GM12872 (cell line): ENCODE measurements around the gene APOBEC3B.

Experiments
- CTCF ChIP-seq: IDR thresholded peaks from 3 replicates; pipeline ENCODE4 v1.5.1; 2011; ENCODE audit warnings: low read depth, mild to moderate bottlenecking, low read length, moderate library complexity; ENCODE audit not compliant: insufficient read depth

Gene APOBEC3B

DNA sequence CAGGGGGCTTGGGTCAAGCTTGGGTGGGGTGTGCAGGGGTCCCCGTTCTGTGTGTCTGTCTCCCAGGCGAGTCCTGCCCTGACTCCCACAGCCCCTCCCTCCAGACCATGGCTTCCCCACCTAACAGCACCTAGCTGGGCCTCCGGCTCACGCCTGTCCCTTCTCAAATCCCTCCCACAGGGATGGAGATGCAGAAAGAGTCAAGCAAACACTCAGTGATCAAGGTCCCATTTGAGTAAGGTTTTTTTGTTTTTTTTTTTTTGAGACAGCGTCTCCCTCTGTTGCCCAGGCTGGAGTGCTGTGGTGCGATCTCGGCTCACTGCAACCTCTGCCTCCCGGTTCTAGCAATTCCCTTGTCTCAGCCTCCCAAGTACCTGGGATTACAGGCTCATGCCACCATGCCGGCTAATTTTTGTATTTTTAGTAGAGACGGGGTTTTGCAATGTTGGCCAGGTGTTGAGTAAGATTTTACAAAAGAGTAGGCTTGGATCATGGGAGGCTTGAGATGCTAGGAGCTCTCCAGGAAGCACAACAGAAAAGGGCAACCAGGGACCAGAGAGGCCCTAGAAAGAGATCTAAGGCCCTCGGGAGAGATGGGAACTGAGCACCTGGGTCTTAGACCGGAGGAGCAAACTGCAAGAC lies 44.5 kb downstream of the APOBEC3B start:
- TF ChIP-seq CTCF, result no peak

DNA sequence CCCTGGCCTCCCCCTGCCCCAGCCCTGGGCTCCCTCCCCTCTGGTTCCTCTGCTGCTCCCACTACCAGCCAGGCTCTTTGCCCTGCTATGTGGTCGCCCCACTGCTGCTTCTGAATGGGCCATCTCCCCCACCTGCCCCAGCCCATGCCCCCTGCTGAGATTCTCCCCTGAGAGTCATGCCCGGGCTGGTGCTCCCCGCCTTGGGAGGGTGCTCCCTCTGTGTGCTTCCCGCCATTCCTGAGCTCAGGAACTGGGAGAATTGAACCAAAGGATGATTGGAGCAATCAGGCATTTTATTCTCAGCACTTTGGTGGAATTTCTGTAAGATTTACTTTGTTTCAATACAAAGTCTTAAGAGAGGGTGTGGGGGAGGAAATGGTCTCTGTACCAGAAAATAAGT lies 45.6 kb downstream of the APOBEC3B start:
- no peak for TF ChIP-seq CTCF

- no peak for TF ChIP-seq CTCF
Measured at GRCh38 chr22:39028281-39028680, 46.1 kb downstream of the APOBEC3B start.

DNA sequence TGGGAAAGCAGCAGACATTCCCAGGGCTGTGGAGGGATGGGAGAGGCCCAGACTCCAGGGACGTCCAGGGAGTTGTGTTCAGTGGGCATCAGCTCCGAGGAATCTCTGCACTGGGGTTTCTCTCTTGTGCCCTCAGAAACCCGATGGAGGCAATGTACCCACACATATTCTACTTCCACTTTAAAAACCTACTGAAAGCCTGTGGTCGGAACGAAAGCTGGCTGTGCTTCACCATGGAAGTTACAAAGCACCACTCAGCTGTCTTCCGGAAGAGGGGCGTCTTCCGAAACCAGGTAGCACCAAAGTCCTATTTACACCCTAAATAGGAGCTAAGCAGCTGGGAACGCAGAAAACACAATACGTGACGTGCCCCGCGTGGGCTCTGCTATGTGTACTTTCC lies 47.1 kb downstream of the APOBEC3B start:
- no peak for TF ChIP-seq CTCF

DNA sequence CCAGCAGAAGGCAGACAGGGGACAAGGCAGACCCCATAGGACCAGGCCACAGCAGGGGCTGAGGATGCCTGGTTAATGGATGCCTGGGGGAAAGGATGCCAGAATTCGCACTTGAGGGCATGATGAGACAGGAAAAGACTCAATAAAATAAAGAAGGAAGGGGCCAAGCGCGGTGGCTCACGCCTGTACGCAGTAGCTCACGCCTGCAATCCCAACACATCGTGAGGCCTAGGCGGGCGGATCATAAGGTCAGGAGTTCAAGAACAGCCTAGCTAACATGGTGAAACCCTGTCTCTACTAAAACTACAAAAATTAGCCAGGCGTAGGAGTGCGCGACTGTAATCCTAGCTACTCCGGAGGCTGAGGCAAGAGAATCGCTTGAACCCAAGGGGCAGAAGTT lies 48.6 kb downstream of the APOBEC3B start:
- TF ChIP-seq CTCF, result no peak

DNA sequence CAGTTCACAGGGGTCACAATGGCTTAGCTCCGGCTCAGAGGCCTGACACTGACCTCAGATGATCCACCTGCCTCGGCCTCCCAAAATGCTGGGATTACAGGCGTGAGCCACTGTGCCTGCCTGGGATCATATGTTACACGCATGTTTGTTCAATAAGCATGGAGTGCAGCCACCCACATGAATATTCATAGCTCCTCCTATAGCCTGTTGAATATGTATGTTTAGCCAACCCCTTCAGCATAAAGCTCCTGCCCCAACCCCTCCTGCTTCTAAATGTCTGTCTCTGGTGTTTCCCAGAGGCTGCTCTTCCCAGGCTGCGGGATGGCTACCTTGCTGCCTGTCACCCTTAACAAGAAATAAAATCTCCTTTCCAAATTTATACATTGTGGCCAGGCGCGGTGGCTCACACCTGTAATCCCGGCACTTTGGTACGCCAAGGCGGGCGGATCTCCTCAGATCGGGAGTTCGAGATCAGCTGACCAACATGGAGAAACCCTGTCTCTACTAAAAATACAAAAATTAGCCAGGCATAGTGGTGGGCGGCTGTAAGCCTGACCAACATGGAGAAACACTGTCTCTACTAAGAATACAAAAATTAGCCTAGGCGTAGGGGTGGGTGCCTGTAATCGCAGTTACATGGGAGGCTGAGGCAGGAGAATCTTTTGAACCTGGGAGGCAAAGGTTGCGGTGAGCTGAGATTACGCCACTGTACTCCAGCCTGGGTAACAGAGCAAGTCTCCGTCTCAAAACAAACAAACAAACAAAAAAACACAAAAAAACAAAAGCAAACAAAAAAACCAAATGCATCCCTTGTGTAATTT lies 57.4 kb downstream of the APOBEC3B start:
- no peak for TF ChIP-seq CTCF

GRCh38 chr22:39040538-39041296 lies 58.6 kb downstream of the APOBEC3B start, which contains the start of gene APOBEC3F:
TSS of gene APOBEC3F (plus strand) at chr22:39040864. CDS start at chr22:39040961, 97 bp downstream.
- TF ChIP-seq CTCF, result 0 out of 3 replicates have a peak, but pooled peaks have one; percentile 2
